Mucosa of gallbladder (tissue), 1 donor: ENCODE data around the gene C11orf68. TPM values are rescaled to one million over a fixed set of nuclear protein-coding genes. Genes with fewer than 3 reads are reported as not detected.

ENCODE experiments used
- DNase-seq: peaks from one replicate; pipeline ENCODE4 v3.0.0-alpha.2; 2020; ENCODE audit warnings: low spot score
- total RNA-seq: library from RNA; stranded (reverse); gene quantifications from one replicate; pipeline ENCODE4 v1.2.1, GENCODE V29; 2021
- donor health status: DM: no; HTN: no; CAD: no.

Gene C11orf68
- total RNA-seq, 1 donor from 2014 or later = 44.8 TPM

GRCh38 chr11:65872586-65873317, 46.1 kb downstream of the C11orf68 start, which contains the start of gene EFEMP2:
TSS of gene EFEMP2 (minus strand) at chr11:65872800. CDS start at chr11:65872354, 446 bp downstream.
- DNase-seq = no peak

DNA sequence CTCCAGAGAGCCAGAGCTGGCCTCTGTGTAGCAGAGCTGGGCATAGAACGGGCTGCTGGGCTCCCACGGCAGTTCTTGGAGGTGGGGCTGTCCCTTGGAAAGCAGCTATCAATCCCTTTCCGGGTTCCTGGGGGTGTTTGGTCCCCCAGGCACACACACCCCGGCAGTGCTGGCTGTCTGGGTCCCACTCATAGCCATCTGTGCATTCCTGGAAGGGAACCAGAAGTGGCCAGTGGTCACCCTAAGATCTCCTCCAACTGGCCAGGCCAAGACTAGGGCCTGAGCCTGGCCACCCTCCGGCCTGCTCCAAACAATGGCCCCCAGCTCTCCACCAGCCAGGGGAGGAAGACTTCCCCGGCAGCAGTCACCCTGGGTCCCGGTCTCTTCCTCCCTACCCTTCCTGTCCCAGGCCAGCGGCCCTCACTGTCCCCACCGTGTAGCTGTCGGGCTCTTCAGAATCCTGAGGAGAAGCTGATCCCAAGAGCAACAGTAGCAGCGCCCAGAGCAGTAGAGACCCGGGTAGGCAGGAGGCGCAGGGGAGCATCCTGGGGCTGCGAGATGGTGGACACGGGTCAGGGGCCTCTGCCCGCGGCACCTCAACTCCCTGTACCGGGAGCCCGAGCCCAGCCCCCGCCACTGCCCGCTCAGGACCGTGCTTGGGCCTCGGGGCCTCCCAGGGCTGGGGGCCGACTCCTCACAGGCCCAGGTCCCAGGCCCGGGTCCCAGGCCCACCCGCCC, 46.9 kb downstream of the C11orf68 start:
- no peak for DNase-seq

DNA sequence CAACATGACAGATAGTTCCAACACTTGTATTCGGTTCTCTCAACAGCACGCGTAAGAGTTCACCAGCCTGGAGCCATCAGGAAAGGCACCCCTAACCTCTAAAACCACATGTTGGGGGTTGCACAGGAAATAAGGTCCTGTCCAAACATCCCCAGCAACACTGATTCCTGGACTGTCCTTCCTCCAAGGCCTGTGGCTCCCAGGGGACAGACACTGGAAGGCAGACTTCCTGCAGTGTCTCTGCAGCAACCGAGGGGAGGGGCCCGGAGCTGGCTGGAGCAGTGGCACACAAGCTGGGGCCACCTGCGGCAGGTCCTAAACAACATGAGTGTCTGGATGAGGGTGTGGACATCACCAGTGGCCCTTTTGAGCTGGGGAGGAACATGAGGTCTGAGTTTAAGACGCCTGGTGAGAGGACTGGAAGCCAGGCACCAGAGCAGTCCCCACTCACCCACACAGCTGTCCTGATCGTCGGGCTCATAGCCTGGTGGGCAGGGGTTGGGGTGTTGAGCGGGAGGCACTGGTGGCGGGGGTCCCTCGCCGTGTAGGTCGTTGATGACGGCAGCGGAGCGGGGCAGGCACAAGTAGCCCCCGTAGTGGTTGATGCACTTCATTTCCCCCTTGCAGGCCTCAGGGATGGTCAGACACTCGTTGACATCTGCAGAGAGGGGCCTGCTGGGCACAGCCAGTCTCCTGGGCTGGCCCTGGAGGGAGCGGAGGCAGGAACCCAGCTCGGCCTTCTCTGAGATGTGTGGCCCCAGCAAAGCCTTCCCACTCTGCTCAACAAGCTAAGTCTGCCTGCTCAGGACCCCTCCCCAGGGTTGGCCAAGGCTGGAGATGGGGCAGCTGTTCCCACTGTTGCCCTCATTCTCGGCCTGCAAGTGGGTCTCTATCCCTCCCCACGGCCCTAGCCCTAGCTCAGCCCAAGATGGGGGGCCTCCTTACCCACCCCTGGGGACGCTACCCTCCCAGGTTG, 47.9 kb downstream of the C11orf68 start:
- DNase-seq = no peak

- no peak for DNase-seq
These were observed 48.6 kb downstream of the C11orf68 start for GRCh38 chr11:65870307-65870658.

DNA sequence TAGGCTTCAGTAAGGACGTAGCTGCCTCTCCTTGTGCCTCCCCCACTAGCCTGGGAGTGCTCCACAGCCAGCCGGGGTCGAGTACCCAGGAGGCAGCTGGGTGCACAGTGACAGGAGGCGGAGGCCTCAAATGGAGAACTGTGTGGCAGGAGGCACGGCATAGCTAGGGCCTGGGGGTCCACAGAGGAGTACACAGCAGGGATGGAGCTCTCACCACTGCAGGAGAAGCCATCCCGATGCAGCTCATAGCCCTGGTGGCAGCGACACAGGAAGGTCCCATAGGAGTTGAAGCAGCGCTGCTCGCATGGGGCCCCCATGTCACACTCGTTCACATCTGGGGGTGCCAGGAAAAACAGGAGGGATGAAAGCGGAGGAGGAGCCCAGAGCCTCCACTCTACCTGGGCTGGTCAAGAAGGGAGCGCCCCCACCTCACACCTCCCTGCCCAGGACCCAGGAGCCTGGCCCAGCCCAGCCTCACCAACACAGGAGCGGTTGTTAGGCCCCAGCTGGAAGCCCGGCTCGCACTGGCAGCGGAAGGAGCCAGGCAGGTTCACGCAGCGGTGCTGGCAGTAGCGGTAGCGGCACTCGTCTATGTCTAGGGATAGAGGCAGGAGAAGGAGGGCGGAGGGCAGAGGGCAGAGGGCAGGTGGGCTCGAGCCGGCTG, 49.1 kb downstream of the C11orf68 start:
- no peak for DNase-seq

- DNase-seq = no peak
These were observed 50.0 kb downstream of the C11orf68 start for GRCh38 chr11:65868907-65869306.

DNA sequence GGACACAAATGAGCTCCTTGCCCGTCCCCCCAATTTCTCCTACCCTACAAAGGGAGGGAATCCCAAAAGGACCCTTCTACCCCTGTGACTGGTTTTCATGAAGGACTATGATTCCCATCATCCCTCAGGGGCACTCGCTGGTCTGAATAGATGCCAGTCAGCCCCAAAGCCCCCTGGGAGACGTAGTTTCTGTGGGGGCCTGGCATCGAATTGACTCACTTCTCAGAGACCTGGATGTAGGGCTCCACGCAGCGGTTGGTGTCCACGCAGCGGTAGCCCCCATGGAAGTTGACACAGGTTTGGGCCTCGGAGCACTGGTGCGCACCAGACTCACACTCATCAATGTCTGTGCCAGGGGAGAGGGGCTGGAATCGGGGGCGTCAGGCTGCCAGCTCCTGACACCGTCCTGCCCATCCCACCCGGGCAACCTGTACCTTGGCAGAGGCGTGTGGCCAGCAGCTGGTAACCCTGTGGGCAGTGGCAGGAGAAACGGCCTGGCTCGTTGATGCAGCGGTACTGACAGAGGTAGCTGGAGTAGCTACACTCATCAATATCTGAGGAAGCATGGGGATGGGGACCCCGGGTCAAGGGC, 50.7 kb downstream of the C11orf68 start:
- no peak for DNase-seq

DNA sequence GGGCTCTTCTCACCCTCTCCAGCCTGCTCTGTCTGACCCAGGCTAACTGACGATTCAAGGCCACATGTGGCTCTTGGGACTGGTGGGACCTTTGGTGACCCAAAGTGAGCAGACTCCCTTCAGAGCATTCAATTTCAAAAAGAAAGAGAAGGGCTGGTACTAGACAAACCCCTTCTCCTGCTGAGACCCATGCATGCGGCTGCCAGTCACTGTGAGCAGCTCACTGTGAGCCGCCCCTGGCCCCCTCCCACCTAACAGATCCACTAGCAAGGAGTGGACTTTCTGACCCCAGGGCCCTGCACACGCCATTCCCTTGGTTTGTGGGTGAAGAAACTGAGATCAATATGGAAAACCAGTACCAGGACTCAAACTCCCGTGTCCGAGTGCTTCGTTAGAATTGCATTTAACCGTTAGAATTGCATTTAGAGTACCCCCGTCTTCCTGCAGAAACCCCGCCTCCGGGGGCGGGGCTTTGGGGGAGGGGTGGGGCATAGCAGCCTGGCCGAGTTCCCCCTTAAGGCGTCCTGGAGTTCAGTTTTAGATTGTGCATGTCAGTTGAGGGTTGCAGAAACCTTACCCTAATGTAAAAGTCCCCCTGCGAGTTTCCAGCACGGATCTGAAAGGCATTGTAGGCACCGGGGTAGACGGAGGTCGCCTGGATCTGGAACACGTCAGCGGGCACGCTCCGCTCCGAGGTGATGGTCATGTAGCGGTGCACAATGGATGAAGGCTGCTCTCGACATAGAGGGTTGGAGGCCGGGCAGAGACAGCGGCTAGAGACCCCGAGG, 51.4 kb downstream of the C11orf68 start:
- DNase-seq = no peak

Other genes with a start within 250 kb of the C11orf68 start
- 74.7 TPM for gene KAT5, start 206.8 kb downstream of the C11orf68 start, total RNA-seq
- 99.2 TPM for gene RNASEH2C, start 198.3 kb downstream of the C11orf68 start, total RNA-seq
- 22.2 TPM for gene AP5B1, start 138.1 kb downstream of the C11orf68 start, total RNA-seq
- 3.5 TPM for gene OVOL1, start 132.0 kb downstream of the C11orf68 start, total RNA-seq
- 1.4 TPM for gene SNX32, start 85.1 kb downstream of the C11orf68 start, total RNA-seq
- gene CFL1, start 60.9 kb downstream of the C11orf68 start, total RNA-seq = 692 TPM
- 63.1 TPM for gene MUS81, start 58.6 kb downstream of the C11orf68 start, total RNA-seq
- 86.5 TPM for gene EFEMP2, start 46.3 kb downstream of the C11orf68 start, total RNA-seq
- gene CTSW, start 39.2 kb downstream of the C11orf68 start, total RNA-seq = 2.7 TPM
- gene FIBP, start 30.6 kb downstream of the C11orf68 start, total RNA-seq = 55.1 TPM
- gene CCDC85B, start 28.4 kb downstream of the C11orf68 start, total RNA-seq = 28.3 TPM
- 1.2 TPM for gene FOSL1, start 18.7 kb downstream of the C11orf68 start, total RNA-seq
- 90.1 TPM for gene DRAP1, start 364 bp upstream of the C11orf68 start, total RNA-seq
- not detected for gene TSGA10IP, start 26.4 kb upstream of the C11orf68 start, total RNA-seq
- 41.0 TPM for gene SART1, start 42.7 kb upstream of the C11orf68 start, total RNA-seq
- gene EIF1AD, start 83.1 kb upstream of the C11orf68 start, total RNA-seq = 29.2 TPM
- 165 TPM for gene BANF1, start 83.4 kb upstream of the C11orf68 start, total RNA-seq
- gene CST6, start 92.9 kb upstream of the C11orf68 start, total RNA-seq = 1.0 TPM
- gene CATSPER1, start 107.4 kb upstream of the C11orf68 start, total RNA-seq = 0.92 TPM
- gene GAL3ST3, start 130.1 kb upstream of the C11orf68 start, total RNA-seq = 0.78 TPM
- gene SF3B2, start 133.3 kb upstream of the C11orf68 start, total RNA-seq = 161 TPM
- gene PACS1, start 151.2 kb upstream of the C11orf68 start, total RNA-seq = 68.0 TPM